Keratinocyte (primary cell): Measurements from ENCODE around the gene SPOP.

ENCODE experiments used
- CTCF ChIP-seq, 3 experiments: IDR thresholded peaks in 1 of 3; conservative IDR thresholded peaks in 1 of 3; optimal IDR thresholded peaks in 1 of 3; 2 replicates in 2 of 3; 3 replicates in 1 of 3; pipeline versions ENCODE3 to v1.5.1; 2011; ENCODE audit warnings: low read length in 3 of 3, mild to moderate bottlenecking in 3 of 3, moderate library complexity in 2 of 3, control low read depth in 1 of 3, inconsistent platforms in 1 of 3; ENCODE audit not compliant: insufficient read depth in 2 of 3; ENCODE audit errors: extremely low read depth in 1 of 3
- EZH2 ChIP-seq: IDR thresholded peaks from one replicate; pipeline ENCODE4 v1.6.1; 2012; ENCODE audit warnings: inconsistent platforms, mild to moderate bottlenecking, low read length, moderate library complexity

DNA sequence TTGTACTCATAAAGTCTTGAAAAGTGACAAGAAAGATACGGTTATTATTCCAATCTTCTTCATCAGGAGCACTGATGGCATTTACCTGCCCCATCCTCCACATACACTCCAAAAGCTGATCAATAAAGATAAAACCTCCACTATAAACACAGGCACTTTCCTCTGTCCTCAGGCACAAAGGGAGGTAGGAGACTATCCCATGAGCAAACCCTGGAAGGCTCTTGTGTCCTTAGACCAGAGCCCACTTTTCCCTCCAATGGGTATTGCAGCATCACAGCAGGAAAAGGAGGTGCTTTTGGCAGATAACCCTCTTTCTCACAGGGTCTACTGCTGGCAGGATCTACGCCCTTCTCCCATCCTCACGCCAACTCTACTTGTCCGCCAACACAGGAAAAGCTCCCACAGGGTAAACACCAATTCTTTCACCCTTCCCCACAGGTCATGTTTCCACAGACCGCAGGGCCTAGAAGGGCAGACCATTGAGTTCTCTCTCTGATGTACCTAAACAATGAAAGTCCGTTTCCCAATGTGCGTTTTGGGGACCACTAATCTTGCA, 73.5 kb downstream of the SPOP start:
- TF ChIP-seq EZH2: no peak
- no peak for TF ChIP-seq CTCF (optimal IDR thresholded peaks at IDR 0.05 in 1 of 3, IDR thresholded peaks at IDR 0.05 in 1 of 3, conservative IDR thresholded peaks at IDR 0.05 in 1 of 3; ENCODE audit: extremely low read depth in 1 of 3, insufficient read depth in 2 of 3, low read length in 3 of 3)
